K562 (cell line): ENCODE measurements around the gene FGF14. TPM values are rescaled to one million over a fixed set of nuclear protein-coding genes. Genes with fewer than 3 reads are reported as not detected.

Experiments
- ATAC-seq: fragments of 200-7000 bp; cut with Tn5 transposase; 3 replicates; pipeline ENCODE4 v1.9.1; 2020; ENCODE audit warnings: moderate library complexity
- BruUV-seq: library from RNA; stranded (reverse); fragments of 400-500 nt; replicated peaks from 2 replicates; lab custom pipeline; 2021; lab: Mats Ljungman, UMichigan
- CTCF ChIA-PET: fragments of 300-600 bp; formaldehyde crosslinking; extraction: SDS; loops from one replicate; lab custom pipeline; 2021; ENCODE audit warnings: low intra/inter-chr PET ratio; lab: Yijun Ruan, JAX
- POLR2A ChIA-PET: fragments of 300-600, 350-650 bp; sonication (Branson Sonifier 250); formaldehyde crosslinking; extraction: SDS; loops from one replicate; lab custom pipeline; 2021; ENCODE audit warnings: antibody characterized with exemption, inconsistent platforms; lab: Yijun Ruan, JAX
- DNase-seq, 4 experiments: peaks; one replicate each; pipeline versions ENCODE4 v3.0.0 to v3.0.0-alpha.2; 2011 to 2018; ENCODE audit warnings: low spot score in 3 of 4, mixed read lengths in 3 of 4; ENCODE audit errors: extremely low read depth in 1 of 4
- FAIRE-seq: peaks from 2 replicates; lab custom pipeline; 2011; peaks lifted over from hg19 to GRCh38; lab: Jason Lieb, UNC
- H2AFZ ChIP-seq: 2 replicates; pipeline ENCODE4 v1.6.0; 2011; ENCODE audit warnings: low read depth, low read length, control low read depth, inconsistent platforms
- H3K27ac ChIP-seq: fragments of 200-600 bp; 3 replicates; pipeline ENCODE4 v1.8.0; 2011; ENCODE audit warnings: low read depth, mild to moderate bottlenecking, control low read depth, inconsistent platforms, low read length, moderate library complexity, mixed read lengths; ENCODE audit errors: extremely low read depth
- H3K27me3 ChIP-seq, 2 experiments: fragments of 300-600 bp in 1 of 2; 2 replicates in 1 of 2; 3 replicates in 1 of 2; pipeline versions ENCODE4 v1.6.0 to v1.8.0; 2011; ENCODE audit warnings: inconsistent platforms in 2 of 2, low read length in 2 of 2, mild to moderate bottlenecking in 1 of 2, mixed read lengths in 1 of 2, moderate library complexity in 1 of 2; ENCODE audit not compliant: control insufficient read depth in 2 of 2, insufficient read depth in 2 of 2
- H3K36me3 ChIP-seq: fragments of 300-600 bp; 3 replicates; pipeline ENCODE4 v1.8.0; 2011; ENCODE audit warnings: mild to moderate bottlenecking, low read length, inconsistent platforms; ENCODE audit not compliant: control insufficient read depth, insufficient read depth
- H3K4me1 ChIP-seq, 2 experiments: fragments of 200-600 bp in 1 of 2; replicated peaks in 1 of 2; 2 replicates in 1 of 2; 3 replicates in 1 of 2; pipeline versions ENCODE4 v1.5.1 to v1.8.0; 2011; ENCODE audit warnings: inconsistent platforms in 2 of 2, low read length in 2 of 2, mild to moderate bottlenecking in 1 of 2, mixed read lengths in 1 of 2, moderate library complexity in 1 of 2; ENCODE audit not compliant: control insufficient read depth in 2 of 2, insufficient read depth in 2 of 2
- H3K4me2 ChIP-seq: 2 replicates; pipeline ENCODE4 v1.6.1; 2011; ENCODE audit warnings: low read length, control low read depth, inconsistent platforms, mixed read lengths; ENCODE audit not compliant: insufficient read depth
- H3K4me3 ChIP-seq: fragments of 200-600 bp; sonication (generic), shearing (Covaris generic); 2 replicates; pipeline ENCODE4 v1.5.1; 2016; ENCODE audit warnings: control low read depth, inconsistent platforms
- H3K79me2 ChIP-seq: fragments of 200-600 bp; 3 replicates; pipeline ENCODE4 v1.8.0; 2011; ENCODE audit warnings: low read length, inconsistent platforms; ENCODE audit not compliant: control insufficient read depth, insufficient read depth
- H3K9ac ChIP-seq, 2 experiments: 2 replicates each; pipeline versions ENCODE4 v1.6.0 to v1.6.1; 2011; ENCODE audit warnings: low read depth in 2 of 2, low read length in 2 of 2, control low read depth in 1 of 2, inconsistent platforms in 1 of 2, mild to moderate bottlenecking in 1 of 2, mixed read lengths in 1 of 2; ENCODE audit not compliant: insufficient read depth in 1 of 2
- H3K9me1 ChIP-seq: one replicate; pipeline ENCODE4 v1.6.0; 2011; ENCODE audit warnings: inconsistent platforms, mild to moderate bottlenecking, low read length, moderate library complexity; ENCODE audit not compliant: control insufficient read depth, insufficient read depth
- H3K9me3 ChIP-seq: replicated peaks from 2 replicates; pipeline ENCODE4 v1.5.1; 2011; ENCODE audit warnings: low read depth, low read length, inconsistent platforms; ENCODE audit not compliant: control insufficient read depth, insufficient read depth
- H4K20me1 ChIP-seq: replicated peaks from 2 replicates; pipeline ENCODE4 v1.6.1; 2011; ENCODE audit warnings: low read length, inconsistent platforms, mixed read lengths; ENCODE audit not compliant: control insufficient read depth, insufficient read depth
- CBFA2T3 ChIP-seq: fragments of 450-650 bp; IDR thresholded peaks from 2 replicates; pipeline ENCODE4 v1.6.1; 2017
- CBFB ChIP-seq: sonication (generic); formaldehyde crosslinking; IDR thresholded peaks from 2 replicates; pipeline ENCODE4 v1.4.0; 2020; ENCODE audit warnings: mild to moderate bottlenecking, missing genetic modification reagents
- HLTF ChIP-seq: fragments of 450-650 bp; IDR thresholded peaks from 2 replicates; pipeline ENCODE4 v1.6.1; 2016
- MCM2 ChIP-seq: fragments of 450-650 bp; IDR thresholded peaks from 2 replicates; pipeline ENCODE4 v1.6.1; 2017; ENCODE audit warnings: low read depth, mild to moderate bottlenecking
- MTA3 ChIP-seq: fragments of 450-650 bp; formaldehyde crosslinking; IDR thresholded peaks from 2 replicates; pipeline ENCODE4 v1.6.1; 2017; ENCODE audit warnings: mild to moderate bottlenecking, borderline replicate concordance
- POLR2AphosphoS5 ChIP-seq: IDR thresholded peaks from 2 replicates; pipeline ENCODE4 v1.6.1; 2011; ENCODE audit warnings: mild to moderate bottlenecking, low read depth, low read length, moderate library complexity; ENCODE audit not compliant: control insufficient read depth, insufficient read depth
- POLR3A ChIP-seq: IDR thresholded peaks from 2 replicates; pipeline ENCODE4 v1.6.1; 2011; ENCODE audit warnings: borderline replicate concordance, mild to moderate bottlenecking, moderate library complexity; ENCODE audit not compliant: insufficient read length, insufficient read depth; ENCODE audit errors: extremely low read depth
- POLR3G ChIP-seq: IDR thresholded peaks from 2 replicates; pipeline ENCODE4 v1.6.1; 2011; ENCODE audit not compliant: insufficient read length, insufficient replicate concordance; ENCODE audit errors: extremely low read depth
- RFX7 ChIP-seq: fragments of 250-450 bp; sonication (Bioruptor Pico); IDR thresholded peaks from 2 replicates; pipeline ENCODE4 v1.5.1; 2021; ENCODE audit warnings: mild to moderate bottlenecking
- SIRT6 ChIP-seq: IDR thresholded peaks from one replicate; pipeline ENCODE4 v1.6.1; 2012; ENCODE audit warnings: low read depth, mild to moderate bottlenecking, control low read depth, inconsistent platforms, low read length, moderate library complexity
- STAT5A ChIP-seq: IDR thresholded peaks from 2 replicates; pipeline ENCODE4 v1.6.1; 2012; ENCODE audit warnings: low read length, inconsistent platforms, borderline replicate concordance
- TBP ChIP-seq: optimal IDR thresholded peaks from 2 replicates; pipeline ENCODE3; 2011; ENCODE audit warnings: low read depth, low read length, improper control_type of control experiment
- ZNF436 ChIP-seq: fragments of 250-450, 450-650 bp; sonication (Bioruptor Pico); formaldehyde crosslinking; IDR thresholded peaks from 2 replicates; pipeline ENCODE4 v1.7.0; 2020; ENCODE audit warnings: mild to moderate bottlenecking
- ZNF507 ChIP-seq: conservative IDR thresholded peaks from 2 replicates; pipeline ENCODE4 v1.6.1; 2017; ENCODE audit warnings: missing genetic modification characterization, missing compliant biosample characterization
- WGBS: fragments of 100-300 bp; shearing (Covaris generic); methylation state at CpG from one replicate; pipeline ENCODE4 v1.1.6; 2016; ENCODE audit warnings: low coverage, mixed read lengths; ENCODE audit not compliant: insufficient coverage; ENCODE audit errors: missing lambda C conversion rate; 5-methylcytosine and 5-hydroxymethylcytosine counted together
- in situ Hi-C: fragments of 300-500 bp; cut with MboI; formaldehyde crosslinking; loops from 4 replicates; pipeline ENCODE4 v1.15.0; 2018; ENCODE audit warnings: inconsistent platforms, mixed read lengths
- intact Hi-C: fragments of 100-400 bp; cut with micrococcal nuclease; formaldehyde crosslinking; loops from 2 replicates; pipeline ENCODE4 v1.14.2; 2022
- polyA plus RNA-seq, 8 experiments: library from polyadenylated mRNA; depleted of rRNA in 4 of 8; stranded (reverse) in 5 of 8; unstranded in 3 of 8; fragments of >200 nt; fragmentation: Nextera tagmentation in 2 of 8; fragmentation: Illumina TruSeq in 1 of 8; extraction: Ambion mirVana in 2 of 8; extraction: Trizol in 1 of 8; gene quantifications; 2 replicates each; pipeline versions ENCODE4 v1.2.1 to v1.2.3, GENCODE V29; 2011 to 2014; ENCODE audit warnings: inconsistent platforms in 1 of 8, missing spikeins in 1 of 8
- total RNA-seq, 7 experiments: library from RNA; depleted of rRNA in 6 of 7; stranded (reverse); fragments of >200 nt in 6 of 7; fragmentation: Illumina TruSeq in 2 of 7; extraction: Trizol in 2 of 7; gene quantifications; 2 replicates each; pipeline versions ENCODE4 v1.2.1 to v1.2.3, GENCODE V29; 2011 to 2021; ENCODE audit warnings: low replicate concordance in 1 of 7
- TF ChIP-seq, protein P1 (sequence below): fragments of 450-650 bp; IDR thresholded peaks from 2 replicates; pipeline ENCODE4 v1.6.1; 2017; ENCODE audit warnings: mild to moderate bottlenecking, moderate library complexity
- TF ChIP-seq, protein P2 (sequence below): fragments of 450-650 bp; formaldehyde crosslinking; IDR thresholded peaks from 2 replicates; pipeline ENCODE4 v1.4.0; 2020; ENCODE audit warnings: mild to moderate bottlenecking, moderate library complexity

Gene FGF14
- total and polyA plus RNA-seq, 9 of the 15 experiments (the other 6 are each of a cell fraction or from before 2014, with no cell fraction given), result not detected

DNA sequence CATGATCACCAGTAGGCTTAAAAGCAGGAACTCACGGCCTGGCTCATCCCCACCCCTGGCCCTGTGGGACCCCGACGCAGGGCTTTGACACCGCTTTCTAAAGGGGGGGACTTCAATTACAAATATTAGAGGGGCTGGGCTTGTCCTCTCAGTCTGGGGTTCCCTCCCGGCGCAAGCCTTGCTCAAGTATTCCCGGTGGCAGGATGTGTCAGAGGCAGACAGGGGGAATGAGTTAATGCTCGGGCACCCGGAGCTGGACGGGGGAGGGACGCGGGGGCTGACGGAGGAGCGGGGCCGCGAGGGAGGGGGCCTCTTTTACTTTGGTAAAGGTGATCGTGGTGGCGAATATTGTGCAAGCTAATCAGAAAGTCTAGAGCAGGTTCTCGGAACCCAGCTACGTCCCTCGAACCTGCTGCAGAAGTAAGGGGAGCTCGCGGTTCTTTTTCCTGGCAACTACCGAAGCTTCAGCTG lies 1.1 kb downstream of the FGF14 start:
- no TSS peak for BruUV-seq
- DNase-seq (no peak), FAIRE-seq (no peak), ATAC-seq (no peak)
- Histone ChIP-seq H3K9me1 (no peaks in the 10 kb centered on the region), H3K9me3 (no peaks in the 10 kb centered on the region), H3K36me3 (no peaks in the 10 kb centered on the region), H3K4me1 (peaks cover 0 to 7% of the 10 kb centered on the region in 2 experiments; a peak in 2 of 5 replicates), H3K4me3 (no peak overlapping the region), H3K27ac (no peak overlapping the region), H3K27me3 (peaks cover 0 to 6% of the 10 kb centered on the region in 2 experiments; a peak in 1 of 5 replicates), H4K20me1 (no peaks in the 10 kb centered on the region), H3K79me2 (no peaks in the 10 kb centered on the region), H3K4me2 (no peak overlapping the region), H3K9ac (no peak overlapping the region), H2AFZ (no peak overlapping the region)
- intact Hi-C loops, result no loop called here
- 1% methylated on average over 15 of the region's 24 CpGs for WGBS
- no peak for TF ChIP-seq TBP
- TF ChIP-seq MTA3, result no peak
- TF ChIP-seq ZNF436 (CRISPR knock-in tag), result no peak
- TF ChIP-seq POLR2AphosphoS5, result no peak
- no peak for TF ChIP-seq CBFB (CRISPR knock-in tag)
- TF ChIP-seq HLTF, result no peak
- TF ChIP-seq, protein P1, sequence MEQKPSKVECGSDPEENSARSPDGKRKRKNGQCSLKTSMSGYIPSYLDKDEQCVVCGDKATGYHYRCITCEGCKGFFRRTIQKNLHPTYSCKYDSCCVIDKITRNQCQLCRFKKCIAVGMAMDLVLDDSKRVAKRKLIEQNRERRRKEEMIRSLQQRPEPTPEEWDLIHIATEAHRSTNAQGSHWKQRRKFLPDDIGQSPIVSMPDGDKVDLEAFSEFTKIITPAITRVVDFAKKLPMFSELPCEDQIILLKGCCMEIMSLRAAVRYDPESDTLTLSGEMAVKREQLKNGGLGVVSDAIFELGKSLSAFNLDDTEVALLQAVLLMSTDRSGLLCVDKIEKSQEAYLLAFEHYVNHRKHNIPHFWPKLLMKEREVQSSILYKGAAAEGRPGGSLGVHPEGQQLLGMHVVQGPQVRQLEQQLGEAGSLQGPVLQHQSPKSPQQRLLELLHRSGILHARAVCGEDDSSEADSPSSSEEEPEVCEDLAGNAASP, result no peak
- no peak for TF ChIP-seq POLR3A
- TF ChIP-seq STAT5A, result no peak
- no peak for TF ChIP-seq RFX7 (CRISPR knock-in tag)
- TF ChIP-seq, protein P2, sequence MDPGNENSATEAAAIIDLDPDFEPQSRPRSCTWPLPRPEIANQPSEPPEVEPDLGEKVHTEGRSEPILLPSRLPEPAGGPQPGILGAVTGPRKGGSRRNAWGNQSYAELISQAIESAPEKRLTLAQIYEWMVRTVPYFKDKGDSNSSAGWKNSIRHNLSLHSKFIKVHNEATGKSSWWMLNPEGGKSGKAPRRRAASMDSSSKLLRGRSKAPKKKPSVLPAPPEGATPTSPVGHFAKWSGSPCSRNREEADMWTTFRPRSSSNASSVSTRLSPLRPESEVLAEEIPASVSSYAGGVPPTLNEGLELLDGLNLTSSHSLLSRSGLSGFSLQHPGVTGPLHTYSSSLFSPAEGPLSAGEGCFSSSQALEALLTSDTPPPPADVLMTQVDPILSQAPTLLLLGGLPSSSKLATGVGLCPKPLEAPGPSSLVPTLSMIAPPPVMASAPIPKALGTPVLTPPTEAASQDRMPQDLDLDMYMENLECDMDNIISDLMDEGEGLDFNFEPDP (CRISPR knock-in tag), result no peak
- TF ChIP-seq ZNF507, result no peak
- TF ChIP-seq SIRT6, result no peak
- TF ChIP-seq MCM2, result no peak
- TF ChIP-seq CBFA2T3, result no peak
- no peak for TF ChIP-seq POLR3G
- ChIA-PET POLR2A (no interaction called here), CTCF (no interaction called here)
- in situ Hi-C loops, result no loop called here
